IMR-90 (cell line): ENCODE measurements around the gene MSRB1. TPM values are rescaled to one million over a fixed set of nuclear protein-coding genes. Genes with fewer than 3 reads are reported as not detected.

Experiments
- ATAC-seq: fragments of 200-7000 bp; cut with Tn5 transposase; 2 replicates; pipeline ENCODE4 v1.9.1; 2020; ENCODE audit warnings: low read depth, mild to moderate bottlenecking, moderate library complexity
- BruUV-seq: library from RNA; stranded (reverse); fragments of 400-500 nt; replicated peaks from 2 replicates; lab custom pipeline; 2021; lab: Mats Ljungman, UMichigan
- CTCF ChIA-PET: fragments of 300-600 bp; formaldehyde crosslinking; extraction: SDS; loops from one replicate; lab custom pipeline; 2021; ENCODE audit warnings: antibody characterized with exemption; lab: Yijun Ruan, JAX
- POLR2A ChIA-PET: fragments of 300-600 bp; sonication (Branson Sonifier 250); formaldehyde crosslinking; loops from one replicate; lab custom pipeline; 2022; ENCODE audit warnings: antibody characterized with exemption; ENCODE audit not compliant: unreplicated experiment; lab: Charles Lee
- DNase-seq: peaks from one replicate; pipeline ENCODE4 v3.0.0; 2013
- H2AFZ ChIP-seq: replicated peaks from 2 replicates; pipeline ENCODE3; 2013; ENCODE audit warnings: low read length, mild to moderate bottlenecking; ENCODE audit not compliant: poor library complexity
- H2AK5ac ChIP-seq: 2 replicates; pipeline ENCODE4 v1.6.1; 2013; ENCODE audit warnings: low read depth, low read length, inconsistent platforms
- H2AK9ac ChIP-seq: replicated peaks from 2 replicates; pipeline ENCODE3; 2013; ENCODE audit warnings: mild to moderate bottlenecking, low read depth, low read length, moderate library complexity; ENCODE audit not compliant: poor library complexity
- H2BK120ac ChIP-seq: 2 replicates; pipeline ENCODE4 v1.6.1; 2013; ENCODE audit warnings: low read depth, low read length, inconsistent platforms
- H2BK15ac ChIP-seq: 3 replicates; pipeline ENCODE4 v1.6.1; 2013; ENCODE audit warnings: low read depth, low read length, inconsistent platforms
- H2BK20ac ChIP-seq: 2 replicates; pipeline ENCODE4 v1.6.1; 2013; ENCODE audit warnings: low read depth, mild to moderate bottlenecking, inconsistent platforms, low read length, moderate library complexity
- H2BK5ac ChIP-seq: 2 replicates; pipeline ENCODE4 v1.6.1; 2013; ENCODE audit warnings: mild to moderate bottlenecking, low read depth, low read length, inconsistent platforms; ENCODE audit not compliant: poor library complexity, severe bottlenecking
- H3K14ac ChIP-seq: replicated peaks from 2 replicates; pipeline ENCODE4 v1.6.1; 2013; ENCODE audit warnings: low read depth, low read length, inconsistent platforms
- H3K18ac ChIP-seq: 2 replicates; pipeline ENCODE4 v1.6.1; 2013; ENCODE audit warnings: low read depth, low read length, control low read depth
- H3K23ac ChIP-seq: 2 replicates; pipeline ENCODE4 v1.6.1; 2013; ENCODE audit warnings: low read depth, low read length, inconsistent platforms
- H3K27ac ChIP-seq: 2 replicates; pipeline ENCODE4 v1.5.1; 2013; ENCODE audit warnings: mild to moderate bottlenecking, control low read depth, low read length; ENCODE audit not compliant: insufficient read depth
- H3K27me3 ChIP-seq: 2 replicates; pipeline ENCODE4 v1.6.1; 2013; ENCODE audit warnings: low read length; ENCODE audit not compliant: control insufficient read depth, insufficient read depth
- H3K36me3 ChIP-seq: 2 replicates; pipeline ENCODE4 v1.6.1; 2013; ENCODE audit warnings: low read length, mixed read lengths; ENCODE audit not compliant: control insufficient read depth, insufficient read depth
- H3K4ac ChIP-seq: 2 replicates; pipeline ENCODE4 v1.6.1; 2013; ENCODE audit warnings: low read depth, low read length, inconsistent platforms
- H3K4me1 ChIP-seq: 2 replicates; pipeline ENCODE4 v1.6.1; 2013; ENCODE audit warnings: low read length, mixed read lengths; ENCODE audit not compliant: control insufficient read depth, insufficient read depth
- H3K4me2 ChIP-seq: 2 replicates; pipeline ENCODE4 v1.6.1; 2013; ENCODE audit warnings: low read depth, mild to moderate bottlenecking, control low read depth, low read length, moderate library complexity
- H3K4me3 ChIP-seq: 2 replicates; pipeline ENCODE4 v1.5.1; 2013; ENCODE audit warnings: low read depth, mild to moderate bottlenecking, control low read depth, low read length, moderate library complexity; ENCODE audit not compliant: insufficient read depth
- H3K56ac ChIP-seq: 2 replicates; pipeline ENCODE4 v1.6.1; 2013; ENCODE audit warnings: low read length, inconsistent platforms; ENCODE audit not compliant: insufficient read depth; ENCODE audit errors: extremely low read depth
- H3K79me1 ChIP-seq, 2 experiments: 2 replicates each; pipeline ENCODE4 v1.6.1; 2013; ENCODE audit warnings: low read length in 2 of 2, inconsistent platforms in 1 of 2, low read depth in 1 of 2
- H3K9ac ChIP-seq: 2 replicates; pipeline ENCODE4 v1.6.1; 2013; ENCODE audit warnings: low read depth, low read length, control low read depth
- H3K9me1 ChIP-seq: 2 replicates; pipeline ENCODE4 v1.6.1; 2013; ENCODE audit warnings: low read length, inconsistent platforms; ENCODE audit not compliant: insufficient read depth
- H3K9me3 ChIP-seq: 2 replicates; pipeline ENCODE4 v1.6.1; 2013; ENCODE audit warnings: low read length; ENCODE audit not compliant: control insufficient read depth, insufficient read depth
- H4K20me1 ChIP-seq: 2 replicates; pipeline ENCODE4 v1.6.1; 2013; ENCODE audit warnings: low read length, inconsistent platforms; ENCODE audit not compliant: insufficient read depth
- H4K5ac ChIP-seq: 2 replicates; pipeline ENCODE4 v1.6.1; 2013; ENCODE audit warnings: mild to moderate bottlenecking, low read depth, low read length, control low read depth
- H4K8ac ChIP-seq, 2 experiments: 2 replicates each; pipeline ENCODE4 v1.6.1; 2013; ENCODE audit warnings: low read depth in 2 of 2, low read length in 2 of 2, control low read depth in 1 of 2, inconsistent platforms in 1 of 2
- H4K91ac ChIP-seq: 2 replicates; pipeline ENCODE4 v1.6.1; 2013; ENCODE audit warnings: low read depth, low read length, inconsistent platforms; ENCODE audit not compliant: insufficient read depth
- BHLHE40 ChIP-seq: fragments of 150-350 bp; IDR thresholded peaks from 2 replicates; pipeline ENCODE4 v1.6.1; 2016; ENCODE audit warnings: mild to moderate bottlenecking, low read depth, low read length
- CEBPB ChIP-seq: IDR thresholded peaks from 2 replicates; pipeline ENCODE4 v1.6.1; 2012; ENCODE audit warnings: low read depth, low read length, improper control_type of control experiment
- FOS ChIP-seq: fragments of 150-350 bp; IDR thresholded peaks from 2 replicates; pipeline ENCODE4 v1.6.1; 2016; ENCODE audit warnings: low read depth, low read length
- MAZ ChIP-seq: IDR thresholded peaks from 2 replicates; pipeline ENCODE4 v1.6.1; 2012; ENCODE audit warnings: low read depth, mild to moderate bottlenecking, low read length, improper control_type of control experiment, moderate library complexity, borderline replicate concordance
- MXI1 ChIP-seq: IDR thresholded peaks from 2 replicates; pipeline ENCODE4 v1.6.1; 2012; ENCODE audit warnings: low read depth, mild to moderate bottlenecking, low read length, moderate library complexity, borderline replicate concordance
- NFE2L2 ChIP-seq: fragments of 150-350 bp; IDR thresholded peaks from 2 replicates; pipeline ENCODE4 v1.6.1; 2016; ENCODE audit warnings: low read depth, mild to moderate bottlenecking, low read length
- POLR2A ChIP-seq: IDR thresholded peaks from 2 replicates; pipeline ENCODE4 v1.6.1; 2012; ENCODE audit warnings: mild to moderate bottlenecking, low read depth, low read length
- RCOR1 ChIP-seq: IDR thresholded peaks from 2 replicates; pipeline ENCODE4 v1.6.1; 2012; ENCODE audit warnings: mild to moderate bottlenecking, low read length, improper control_type of control experiment; ENCODE audit not compliant: insufficient replicate concordance
- WGBS, 2 experiments: methylation state at CpG; one replicate each; pipeline versions ENCODE4 v1.1.5 to v1.1.7; 2013; ENCODE audit warnings: missing lambda C conversion rate in 2 of 2; ENCODE audit not compliant: insufficient read length in 1 of 2; ENCODE audit errors: extremely low coverage in 2 of 2; 5-methylcytosine and 5-hydroxymethylcytosine counted together
- dilution Hi-C: fragments of 300-500 bp; cut with HindIII; formaldehyde crosslinking; loops from one replicate; pipeline ENCODE4 v1.14.3; 2018; ENCODE audit warnings: low sequenced_read_pairs; ENCODE audit not compliant: unreplicated experiment
- in situ Hi-C: fragments of 300-500 bp; cut with MboI; formaldehyde crosslinking; loops from 3 replicates; pipeline ENCODE4 v1.14.3; 2019; ENCODE audit warnings: low sequenced_read_pairs, inconsistent platforms, mixed read lengths
- intact Hi-C: fragments of 100-400 bp; cut with micrococcal nuclease; formaldehyde crosslinking; loops from 2 replicates; pipeline ENCODE4 v1.10.0; 2022
- polyA plus RNA-seq, 3 experiments: library from polyadenylated mRNA; depleted of rRNA; stranded (reverse); fragments of >200 nt; gene quantifications; 2 replicates each; pipeline ENCODE4 v1.2.3, GENCODE V29; 2012; ENCODE audit warnings: low replicate concordance in 1 of 3
- total RNA-seq: library from RNA; depleted of rRNA; stranded (reverse); fragments of >200 nt; gene quantifications from 2 replicates; pipeline ENCODE4 v1.2.3, GENCODE V29; 2012
- TF ChIP-seq, protein P1 (sequence below): fragments of 150-350 bp; IDR thresholded peaks from 2 replicates; pipeline ENCODE4 v1.6.1; 2016; ENCODE audit warnings: low read depth, mild to moderate bottlenecking, low read length, moderate library complexity, borderline replicate concordance

Gene MSRB1
- total and polyA plus RNA-seq, 2 of the 4 experiments (the other 2 are of a cell fraction), result 17.0 to 32.3 TPM

DNA sequence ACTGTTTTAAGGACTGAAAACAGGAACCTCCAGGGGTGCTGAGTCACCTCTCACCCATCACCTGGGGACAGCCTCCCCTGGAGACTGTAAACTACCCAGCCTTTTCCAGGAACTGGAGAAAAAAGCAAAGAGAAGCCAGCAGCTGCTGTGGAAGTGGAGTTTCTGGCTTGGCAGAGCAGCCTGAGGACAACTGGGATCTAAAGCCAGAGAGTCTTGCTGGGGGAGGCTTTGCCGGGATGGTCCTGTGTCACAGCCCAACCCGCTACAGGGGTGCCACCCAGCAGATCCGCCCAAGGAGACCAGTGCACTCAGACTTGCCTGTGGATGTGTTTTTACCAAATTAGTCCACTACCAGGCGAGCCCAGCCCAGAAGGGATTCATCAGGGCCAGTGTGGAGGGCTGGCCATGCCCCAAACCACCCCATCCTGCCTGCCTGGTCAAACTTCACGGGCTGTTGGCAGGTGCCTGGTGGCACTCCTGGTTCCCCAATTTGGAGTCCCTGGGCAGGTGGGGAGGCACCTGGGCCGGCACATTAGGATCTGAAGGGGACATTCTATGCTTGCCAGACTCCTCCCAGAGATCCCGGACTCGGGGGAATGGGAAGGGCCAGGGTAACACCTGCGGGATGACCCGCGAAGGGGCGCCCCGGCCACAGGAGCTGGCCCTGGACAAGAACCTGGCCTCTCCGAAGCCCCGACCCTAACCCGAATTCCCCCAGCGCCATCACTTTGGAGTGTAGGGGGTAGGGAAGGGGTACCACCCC is 771 bp downstream of the MSRB1 start:
- dilution Hi-C loops, result no loop called here
- intact Hi-C loops, result no loop called here
- no peak overlapping the region for H2BK15ac ChIP-seq
- H3K9ac ChIP-seq, result peak overlapping the region; percentile 64
- H3K9me3 ChIP-seq, result no peaks in the 10 kb centered on the region
- no peak overlapping the region for H3K18ac ChIP-seq
- peaks cover 5% of the 10 kb centered on the region; the same call in 1 of the 2 replicates for H3K4me1 ChIP-seq
- 67% methylated on average over 2 of the region's 17 CpGs; no CpG with 5 or more reads in 1 of the 2 experiments for WGBS, 2 experiments
- H3K79me1 ChIP-seq, result peaks cover 9 to 13% of the 10 kb centered on the region in 2 experiments; a peak in 3 of 4 replicates
- no peaks in the 10 kb centered on the region for H4K20me1 ChIP-seq
- peaks cover 21% of the 10 kb centered on the region for H3K36me3 ChIP-seq
- no peak overlapping the region for H2BK120ac ChIP-seq
- CTCF ChIA-PET, result interaction anchor here (1.3 kb wide), 1 partner anchor 129 kb away, joined by 4 read pairs; no protein-coding TSS in a partner anchor
- peak overlapping the region in 1 of 2 experiments; percentile 16; a peak in 2 of 4 replicates for H4K8ac ChIP-seq
- H3K4me2 ChIP-seq, result peak overlapping the region; percentile 76
- peak overlapping the region; percentile 25; the same call in 1 of the 2 replicates for H2AK5ac ChIP-seq
- H2BK5ac ChIP-seq, result no peak overlapping the region
- H3K14ac ChIP-seq, result no peak overlapping the region
- peak overlapping the region; percentile 14; the same call in 1 of the 2 replicates for H4K5ac ChIP-seq
- H3K4me3 ChIP-seq, result peak overlapping the region; percentile 83
- in situ Hi-C loops, result no loop called here
- H3K56ac ChIP-seq, result no peak overlapping the region
- H3K27ac ChIP-seq, result peak overlapping the region; percentile 22; the same call in 1 of the 2 replicates
- H2AFZ ChIP-seq, result peak overlapping the region; percentile 95
- DNase-seq (no peak), ATAC-seq (no peak)
- no TSS peak for BruUV-seq
- no peaks in the 10 kb centered on the region for H3K27me3 ChIP-seq
- H2AK9ac ChIP-seq, result peak overlapping the region; percentile 35
- TF ChIP-seq FOS (no peak), BHLHE40 (no peak), RCOR1 (no peak), MXI1 (no peak), NFE2L2 (no peak), MAZ (no peak), POLR2A (no peak), CEBPB (no peak)
- TF ChIP-seq, protein P1, sequence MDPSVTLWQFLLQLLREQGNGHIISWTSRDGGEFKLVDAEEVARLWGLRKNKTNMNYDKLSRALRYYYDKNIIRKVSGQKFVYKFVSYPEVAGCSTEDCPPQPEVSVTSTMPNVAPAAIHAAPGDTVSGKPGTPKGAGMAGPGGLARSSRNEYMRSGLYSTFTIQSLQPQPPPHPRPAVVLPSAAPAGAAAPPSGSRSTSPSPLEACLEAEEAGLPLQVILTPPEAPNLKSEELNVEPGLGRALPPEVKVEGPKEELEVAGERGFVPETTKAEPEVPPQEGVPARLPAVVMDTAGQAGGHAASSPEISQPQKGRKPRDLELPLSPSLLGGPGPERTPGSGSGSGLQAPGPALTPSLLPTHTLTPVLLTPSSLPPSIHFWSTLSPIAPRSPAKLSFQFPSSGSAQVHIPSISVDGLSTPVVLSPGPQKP, result no peak
- H3K9me1 ChIP-seq, result no peaks in the 10 kb centered on the region
- H2BK20ac ChIP-seq, result no peak overlapping the region
- POLR2A ChIA-PET, result interaction anchor here (1.2 kb wide), 1 partner anchor 22 kb away, joined by 3 read pairs; the partner anchor contains the start of gene RPS2
- no peak overlapping the region for H3K23ac ChIP-seq
- H4K91ac ChIP-seq, result no peak overlapping the region
- H3K4ac ChIP-seq, result peak overlapping the region; percentile 5; the same call in 1 of the 2 replicates
